ENCODE data around the gene CSNK1G1.

- no peak for TF ChIP-seq CTCF (IDR thresholded peaks at IDR 0.05; ENCODE audit: low read length)
- no peak for TF ChIP-seq EZH2 (IDR thresholded peaks at IDR 0.05; ENCODE audit: borderline replicate concordance, low read length)
Observed at GRCh38 chr15:64210371-64210770, 145.6 kb downstream of the CSNK1G1 start.

Data from OCI-LY1 (cell line).